Stimulated activated CD4-positive, alpha-beta T cell treated with anti-CD3 and anti-CD28 coated beads, Interleukin-12 subunit alpha, Interleukin-12 subunit beta, amount 100 ng/mL, for 4 hours (primary cell): ENCODE results near the gene KLF6.

Experiments
- DNase-seq: peaks from one replicate; pipeline ENCODE4 v3.0.0-alpha.2; 2020

Gene KLF6

DNA sequence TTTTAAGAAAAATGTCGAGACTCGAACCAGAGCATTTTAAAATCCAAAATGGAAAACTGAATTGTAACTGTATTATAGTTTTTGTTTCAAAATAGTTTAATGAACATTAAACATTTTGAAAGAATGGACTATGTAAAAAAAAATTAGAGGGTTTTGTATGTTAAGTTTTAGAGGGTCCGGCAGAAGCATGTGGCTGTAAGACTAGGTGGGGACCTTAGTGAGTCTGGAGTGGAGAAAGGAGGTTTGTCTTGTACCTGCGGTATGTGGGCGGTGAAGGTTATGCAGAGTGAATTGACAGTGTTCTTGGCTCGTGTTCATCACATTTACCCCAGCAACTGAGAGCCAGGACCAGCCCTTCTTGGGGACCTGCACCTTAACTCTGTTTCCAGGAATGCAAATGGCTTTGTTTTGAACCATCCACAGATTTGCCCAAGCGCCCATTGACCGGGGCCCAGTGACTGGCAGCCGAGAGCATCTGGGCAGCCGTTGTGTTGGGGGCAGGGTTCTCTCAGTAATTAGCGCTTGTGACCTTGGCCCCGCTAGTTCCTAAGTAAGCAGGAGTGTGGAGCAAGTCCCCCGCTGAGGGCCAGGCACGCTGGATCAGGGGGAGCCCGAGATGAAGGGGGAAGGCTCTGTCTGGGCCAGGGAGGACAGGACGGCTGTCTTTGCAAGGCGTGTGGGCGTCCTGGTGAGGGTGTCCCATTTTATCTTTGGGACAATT is 1.4 kb upstream of the KLF6 start:
- DNase-seq: no peak

GRCh38 chr10:3785851-3786271 is 852 bp upstream of the KLF6 start:
- no peak for DNase-seq

DNA sequence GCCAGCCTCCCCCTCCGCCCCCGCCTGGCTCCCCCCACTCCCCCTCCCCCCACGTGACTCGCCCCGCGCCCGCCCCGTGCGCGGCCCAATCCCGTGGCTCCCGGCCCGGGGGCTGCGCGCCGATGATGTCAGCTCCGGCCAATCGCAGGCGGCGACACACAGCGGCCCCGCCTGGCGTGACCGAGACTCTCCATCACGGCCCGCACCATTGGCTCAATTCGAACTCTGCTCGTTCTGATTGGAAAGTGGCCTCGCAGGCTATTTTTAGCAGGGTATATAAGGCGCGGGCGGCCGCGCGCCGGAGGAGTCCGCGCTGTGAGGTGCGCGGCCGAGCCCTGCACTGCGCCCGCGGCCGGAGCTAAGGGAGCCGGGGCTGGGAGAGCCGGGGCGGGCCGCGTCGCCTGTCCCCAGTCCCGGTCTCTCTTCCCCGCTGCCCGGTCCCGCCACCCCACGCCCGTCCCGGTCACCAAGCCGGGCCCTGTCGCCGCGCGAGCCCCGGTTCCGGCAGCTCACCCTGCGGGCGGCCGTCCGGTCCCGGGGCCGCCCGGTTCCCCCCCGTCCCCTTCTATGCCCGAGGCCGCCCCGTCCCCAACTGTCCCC is 342 bp upstream of the KLF6 start:
- DNase-seq: peak; percentile 99

GRCh38 chr10:3783682-3784432 is 1.2 kb downstream of the KLF6 start:
- no peak for DNase-seq

- DNase-seq: peak; percentile 70
Observed at GRCh38 chr10:3783316-3783681, 1.7 kb downstream of the KLF6 start.

DNA sequence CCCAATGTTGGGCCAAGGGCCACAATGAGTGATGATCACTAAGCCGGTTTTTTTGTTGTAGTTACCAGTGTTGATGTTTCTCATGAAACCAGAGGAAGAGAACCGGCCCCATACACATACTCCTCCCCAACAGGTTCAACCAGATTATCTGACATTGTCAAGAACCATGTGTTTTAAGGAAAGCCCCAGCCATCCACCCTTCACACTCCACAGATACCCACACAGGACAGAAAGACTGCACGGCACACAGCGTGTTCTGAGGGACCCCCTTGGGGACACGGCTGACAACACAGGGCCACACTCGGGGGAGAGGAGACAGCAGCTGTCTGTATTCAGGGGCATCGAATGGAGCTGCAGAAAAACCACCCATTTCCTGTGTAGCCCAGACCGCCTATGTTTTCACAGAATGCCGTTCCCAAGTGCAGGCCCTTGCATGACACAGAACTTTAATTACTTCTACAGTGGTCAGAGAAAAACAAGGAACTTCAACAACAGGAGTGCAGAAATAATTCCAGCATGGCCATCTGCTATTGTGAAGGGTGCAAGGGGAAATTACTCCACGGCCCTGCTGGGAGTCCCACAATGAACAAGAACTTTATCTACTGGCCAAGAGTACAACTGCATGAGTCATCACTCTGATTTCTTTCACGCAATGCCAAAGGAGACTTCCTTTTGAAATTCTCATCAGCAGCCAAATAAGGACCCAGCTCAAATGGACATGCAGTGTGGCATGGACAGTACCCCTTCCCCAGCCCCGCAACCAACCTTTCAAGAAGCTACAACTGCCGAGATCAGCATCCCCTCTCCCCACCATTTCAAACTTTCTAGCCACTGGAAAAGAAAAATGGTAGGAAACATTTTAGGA is 2.3 kb downstream of the KLF6 start:
- no peak for DNase-seq

GRCh38 chr10:3782146-3782450 is 2.9 kb downstream of the KLF6 start:
- DNase-seq: no peak

GRCh38 chr10:3781468-3782145 is 3.4 kb downstream of the KLF6 start:
- no peak for DNase-seq

DNA sequence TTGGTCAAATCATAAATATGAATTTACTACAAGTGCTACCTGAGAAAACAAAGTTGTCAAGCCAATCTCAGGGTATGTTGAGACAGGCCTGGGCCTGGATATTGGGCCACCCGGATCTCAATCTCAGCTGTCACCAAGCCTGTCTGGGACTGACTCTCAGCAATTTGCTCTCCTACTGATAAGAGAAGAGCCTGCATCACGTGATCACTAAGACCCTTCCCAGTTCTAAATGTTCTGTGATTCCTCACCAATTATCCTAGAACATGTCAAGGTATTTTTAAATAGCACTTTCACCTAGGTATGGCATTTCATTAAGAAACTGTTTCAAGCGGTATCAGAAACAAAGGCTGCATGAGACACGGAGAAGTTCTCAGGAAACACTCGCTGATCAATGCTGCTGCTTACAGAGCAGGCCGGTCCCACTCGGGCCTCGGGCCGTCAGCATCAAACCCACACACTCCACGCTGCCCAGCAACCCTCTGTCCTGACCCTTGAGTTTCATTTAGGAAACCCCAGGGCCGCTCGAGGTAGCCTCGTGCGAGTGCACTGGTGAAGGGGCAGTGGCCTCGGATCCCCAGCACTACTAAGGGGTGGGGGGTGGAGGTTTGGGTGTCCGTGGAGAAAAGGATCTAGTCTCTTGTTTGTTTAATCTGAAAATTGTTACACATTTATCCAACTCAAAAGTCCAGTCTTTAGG is 4.1 kb downstream of the KLF6 start:
- DNase-seq: no peak

DNA sequence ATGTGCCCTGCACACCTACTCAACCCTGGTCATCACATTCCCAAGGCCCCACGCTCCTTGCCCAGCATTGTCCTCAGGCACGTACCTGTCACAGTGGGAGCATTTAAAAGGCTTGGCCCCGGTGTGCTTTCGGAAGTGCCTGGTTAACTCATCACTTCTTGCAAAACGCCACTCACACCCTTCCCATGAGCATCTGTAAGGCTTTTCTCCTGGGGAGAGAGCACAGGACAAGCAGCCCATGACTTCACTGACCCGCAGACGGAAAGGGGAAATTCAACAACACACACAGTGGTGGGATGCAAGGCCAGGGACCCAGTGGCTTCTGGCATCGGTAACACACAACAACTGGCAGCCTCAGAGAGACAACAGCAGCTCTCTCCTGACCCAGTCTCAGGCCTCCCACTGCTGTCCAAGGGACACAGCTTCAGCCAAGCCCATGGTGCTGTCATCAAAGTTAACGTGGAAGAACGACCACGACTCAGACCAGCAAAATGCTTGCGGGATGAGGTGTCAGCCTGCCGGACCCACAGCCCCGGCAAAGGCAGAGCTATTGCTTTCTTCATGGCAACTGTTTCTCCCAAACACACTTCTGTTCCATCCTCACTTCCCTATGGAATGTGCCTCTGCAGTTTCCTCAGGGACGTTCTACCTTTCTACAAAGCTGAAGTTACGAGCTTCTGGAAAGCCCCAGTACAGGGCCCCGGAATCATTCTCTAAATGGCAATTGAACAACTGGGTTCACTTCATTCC is 4.8 kb downstream of the KLF6 start:
- DNase-seq: no peak

- DNase-seq: no peak
Observed at GRCh38 chr10:3779158-3779741, 5.8 kb downstream of the KLF6 start.

GRCh38 chr10:3778692-3779157 is 6.3 kb downstream of the KLF6 start:
- no peak for DNase-seq

- DNase-seq: no peak
Observed at GRCh38 chr10:3777981-3778691, 6.9 kb downstream of the KLF6 start.

- no peak for DNase-seq
Observed at GRCh38 chr10:3776796-3777571, 8.0 kb downstream of the KLF6 start.

GRCh38 chr10:3775696-3776551 is 9.1 kb downstream of the KLF6 start:
- no peak for DNase-seq

- DNase-seq: no peak
Observed at GRCh38 chr10:3774814-3775695, 10.0 kb downstream of the KLF6 start.
